Erythroblast (primary cell): ENCODE data around the gene CLK3.

Experiments used
- GATA1 ChIP-seq: IDR thresholded peaks from 2 replicates; pipeline ENCODE4 v1.6.1; 2011; ENCODE audit warnings: low read depth, mild to moderate bottlenecking, control low read depth, low read length, moderate library complexity
- POLR2A ChIP-seq: IDR thresholded peaks from 2 replicates; pipeline ENCODE4 v1.6.1; 2011; ENCODE audit warnings: mild to moderate bottlenecking, low read length

DNA sequence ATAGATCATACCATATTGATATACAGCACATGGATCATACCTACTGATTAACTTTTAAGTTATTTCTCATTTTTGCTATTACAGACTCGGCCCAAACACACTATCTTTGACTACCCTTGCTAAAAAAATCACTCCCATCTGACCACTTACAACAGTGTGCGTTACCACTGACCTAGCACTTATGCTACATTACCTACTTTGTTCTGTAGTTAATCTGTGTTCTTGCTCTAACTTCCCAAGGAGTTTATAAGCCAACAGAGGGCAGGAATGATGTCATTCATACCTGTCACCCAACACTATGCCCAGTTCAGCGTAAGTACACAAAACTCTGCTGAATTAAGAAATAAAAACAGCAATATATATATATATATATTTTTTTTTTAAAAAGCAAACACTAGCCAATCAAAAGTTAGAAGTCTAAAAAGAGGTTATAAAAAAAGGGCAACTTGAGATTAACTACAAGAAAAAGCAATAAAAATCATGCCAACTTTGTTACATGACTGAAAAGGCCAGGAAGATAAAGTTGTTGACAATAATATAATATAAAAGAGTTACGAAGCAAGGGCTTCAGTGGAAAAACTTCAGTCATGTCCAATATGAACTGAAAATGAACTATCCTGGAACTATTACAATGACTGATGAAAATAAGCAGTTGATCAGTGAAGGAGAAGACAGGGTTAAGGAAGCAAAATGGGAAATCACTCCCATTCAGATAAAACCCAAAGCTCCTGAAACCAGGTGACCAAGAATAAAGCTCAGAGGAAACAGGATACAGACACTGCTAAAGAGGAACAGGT lies 46.6 kb downstream of the CLK3 start:
- TF ChIP-seq POLR2A (no peak), GATA1 (no peak)
